GM23338 (cell line): Measurements from ENCODE around the gene RPL27A. TPM values are rescaled to one million over a fixed set of nuclear protein-coding genes. Genes with fewer than 3 reads are reported as not detected.
A peak's percentile ranks its signal among the peaks of the same experiment; 100 is the strongest.
"Not testable (repeated sequence)": the region's sequence is repeated elsewhere in the genome, so short reads cannot be mapped to it uniquely, and the experiment has no call there.

Experiments used
- ATAC-seq: fragments of 200-7000 bp; cut with Tn5 transposase; 3 replicates; pipeline ENCODE4 v1.9.1; 2020
- DNase-seq: peaks from one replicate; pipeline ENCODE4 v3.0.0-alpha.2; 2015; ENCODE audit warnings: low spot score
- H2AFZ ChIP-seq: fragments of 200-600 bp; sonication (generic); 2 replicates; pipeline ENCODE4 v1.8.0; 2016; ENCODE audit warnings: antibody characterized with exemption, mild to moderate bottlenecking, moderate library complexity
- H3F3A ChIP-seq: fragments of 200-600 bp; sonication (generic); replicated peaks from 2 replicates; pipeline ENCODE4 v1.8.0; 2017; ENCODE audit warnings: antibody characterized with exemption, mixed run types, low read depth
- H3K27ac ChIP-seq: fragments of 200-600 bp; sonication (generic); 2 replicates; pipeline ENCODE4 v1.6.1; 2016; ENCODE audit warnings: low read depth
- H3K27me3 ChIP-seq: fragments of 200-600 bp; sonication (generic); 2 replicates; pipeline ENCODE4 v1.8.0; 2016; ENCODE audit warnings: mild to moderate bottlenecking, mixed run types, moderate library complexity; ENCODE audit not compliant: insufficient read depth
- H3K36me3 ChIP-seq: fragments of 200-600 bp; sonication (generic); 2 replicates; pipeline ENCODE4 v1.8.0; 2016; ENCODE audit warnings: mild to moderate bottlenecking; ENCODE audit not compliant: insufficient read depth
- H3K4me1 ChIP-seq: fragments of 200-600 bp; sonication (generic); 2 replicates; pipeline ENCODE4 v1.8.0; 2016; ENCODE audit warnings: mild to moderate bottlenecking, moderate library complexity; ENCODE audit not compliant: insufficient read depth
- H3K4me2 ChIP-seq: fragments of 200-600 bp; sonication (generic); 2 replicates; pipeline ENCODE4 v1.7.1; 2017; ENCODE audit warnings: mixed run types
- H3K4me3 ChIP-seq: fragments of 200-600 bp; sonication (generic); 2 replicates; pipeline ENCODE4 v1.6.1; 2016; ENCODE audit warnings: mixed run types
- H3K79me2 ChIP-seq: fragments of 200-600 bp; sonication (generic); replicated peaks from 2 replicates; pipeline ENCODE4 v1.8.0; 2017; ENCODE audit warnings: mild to moderate bottlenecking; ENCODE audit not compliant: insufficient read depth
- H3K9me2 ChIP-seq: fragments of 200-600 bp; sonication (generic); 2 replicates; pipeline ENCODE4 v1.8.0; 2017; ENCODE audit not compliant: insufficient read depth
- H4K20me1 ChIP-seq: fragments of 200-600 bp; sonication (generic); replicated peaks from 2 replicates; pipeline ENCODE4 v1.8.0; 2017; ENCODE audit warnings: mild to moderate bottlenecking; ENCODE audit not compliant: insufficient read depth
- H3K27ac Mint-ChIP-seq: 2 replicates; pipeline ENCODE4 v1.8.0; 2020; ENCODE audit warnings: inconsistent platforms, mild to moderate bottlenecking, moderate library complexity, mixed read lengths
- H3K27me3 Mint-ChIP-seq: 3 replicates; pipeline ENCODE4 v1.8.0; 2022; ENCODE audit warnings: low read depth, mild to moderate bottlenecking, moderate library complexity, mixed read lengths, inconsistent platforms; ENCODE audit not compliant: insufficient read depth, poor library complexity
- H3K36me3 Mint-ChIP-seq: 3 replicates; pipeline ENCODE4 v1.8.0; 2021; ENCODE audit warnings: low read depth, mild to moderate bottlenecking, inconsistent platforms, moderate library complexity, mixed read lengths
- H3K4me1 Mint-ChIP-seq: 3 replicates; pipeline ENCODE4 v1.8.0; 2020; ENCODE audit warnings: mild to moderate bottlenecking, inconsistent platforms, mixed read lengths
- H3K4me3 Mint-ChIP-seq: 3 replicates; pipeline ENCODE4 v1.8.0; 2021; ENCODE audit warnings: moderate library complexity, mild to moderate bottlenecking, inconsistent platforms, mixed read lengths
- H3K9me3 Mint-ChIP-seq: 3 replicates; pipeline ENCODE4 v1.8.0; 2020; ENCODE audit warnings: moderate library complexity, mild to moderate bottlenecking, inconsistent platforms, mixed read lengths
- CREB1 ChIP-seq: fragments of 250-450 bp; sonication (Bioruptor Pico); IDR thresholded peaks from 2 replicates; pipeline ENCODE4 v1.5.0; 2020; ENCODE audit warnings: low read depth, mild to moderate bottlenecking, moderate library complexity
- CTCF ChIP-seq, 2 experiments: fragments of 200-600 bp in 1 of 2; sonication (generic) in 1 of 2; conservative IDR thresholded peaks; 2 replicates each; pipeline versions ENCODE4 v1.5.1 to v1.6.1; 2016 to 2017; ENCODE audit warnings: antibody characterized with exemption in 2 of 2, low read depth in 2 of 2, mild to moderate bottlenecking in 2 of 2, moderate library complexity in 1 of 2
- EZH2 ChIP-seq: fragments of 200-600 bp; sonication (generic); IDR thresholded peaks from one replicate; pipeline ENCODE4 v1.8.0; 2017; ENCODE audit warnings: antibody characterized with exemption, mild to moderate bottlenecking, low read depth; ENCODE audit not compliant: unreplicated experiment
- EZH2phosphoT487 ChIP-seq: fragments of 200-600 bp; sonication (generic); IDR thresholded peaks from one replicate; pipeline ENCODE4 v1.8.1; 2018; ENCODE audit warnings: antibody characterized with exemption; ENCODE audit not compliant: unreplicated experiment
- JUNB ChIP-seq: IDR thresholded peaks from one replicate; pipeline ENCODE4 v1.6.1; 2016; ENCODE audit warnings: antibody characterized with exemption; ENCODE audit not compliant: unreplicated experiment
- NANOG ChIP-seq: IDR thresholded peaks from 2 replicates; pipeline ENCODE4 v1.6.1; 2016; ENCODE audit warnings: antibody characterized with exemption, borderline replicate concordance
- POLR2AphosphoS5 ChIP-seq: IDR thresholded peaks from 2 replicates; pipeline ENCODE4 v1.6.1; 2016; ENCODE audit warnings: antibody characterized with exemption, low read depth
- REST ChIP-seq: IDR thresholded peaks from one replicate; pipeline ENCODE4 v1.6.1; 2018; ENCODE audit warnings: antibody characterized with exemption; ENCODE audit not compliant: unreplicated experiment
- STAT1 ChIP-seq: IDR thresholded peaks from one replicate; pipeline ENCODE4 v1.6.1; 2016; ENCODE audit warnings: antibody characterized with exemption; ENCODE audit not compliant: unreplicated experiment
- ZNF114 ChIP-seq: fragments of 250-450 bp; sonication (Bioruptor Pico); IDR thresholded peaks from 2 replicates; pipeline ENCODE4 v1.5.0; 2020; ENCODE audit warnings: mild to moderate bottlenecking, moderate library complexity
- ZNF331 ChIP-seq: fragments of 250-450 bp; sonication (Bioruptor Pico); IDR thresholded peaks from 2 replicates; pipeline ENCODE4 v1.5.0; 2020; ENCODE audit warnings: low read depth, mild to moderate bottlenecking, moderate library complexity
- polyA plus RNA-seq: library from polyadenylated mRNA; unstranded; fragments of >200 nt; fragmentation: Nextera tagmentation; extraction: Ambion mirVana; gene quantifications from 2 replicates; pipeline ENCODE4 v1.2.1, GENCODE V29; 2016
- total RNA-seq: library from RNA; depleted of rRNA; stranded (reverse); fragments of >200 nt; shearing (Covaris generic); gene quantifications from 2 replicates; pipeline ENCODE4 v1.2.3, GENCODE V29; 2014

RPL27A gene
- total and polyA plus RNA-seq, 2 experiments from 2014 or later = 1,283 to 3,167 TPM

DNA sequence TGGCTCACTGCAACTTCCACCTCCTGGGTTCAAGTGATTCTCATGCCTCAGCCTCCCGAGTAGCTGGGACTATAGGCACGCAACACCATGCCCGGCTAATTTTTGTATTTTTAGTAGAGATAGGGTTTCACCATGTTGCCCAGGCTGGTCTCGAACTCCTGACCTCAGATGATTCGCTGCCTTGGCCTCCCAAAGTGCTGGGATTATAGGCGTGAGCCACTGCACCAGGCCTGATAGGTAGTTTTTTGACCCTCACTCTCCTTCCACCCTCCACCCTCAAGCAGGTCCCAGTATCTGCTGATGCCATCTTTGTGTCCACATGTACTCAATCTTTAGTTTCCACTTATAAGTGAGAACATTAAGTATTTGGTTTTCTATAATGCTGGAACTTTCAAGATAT, 12.5 kb upstream of the RPL27A start:
- H4K20me1 ChIP-seq, H3K4me3 ChIP-seq, DNase-seq, H2AFZ ChIP-seq, H3K4me2 ChIP-seq, H3K36me3 ChIP-seq, H3K9me2 ChIP-seq, H3K79me2 ChIP-seq, H3K27ac Mint-ChIP-seq, H3K27me3 Mint-ChIP-seq, H3K27me3 ChIP-seq, H3K9me3 Mint-ChIP-seq, H3K4me3 Mint-ChIP-seq, ATAC-seq, H3F3A ChIP-seq: not testable (repeated sequence)
- Histone ChIP-seq H3K27ac (peak overlapping the region; percentile 65; the same call in 1 of the 2 replicates), H3K4me1 (peaks cover 18% of the 10 kb centered on the region)
- peaks cover 11% of the 10 kb centered on the region; the same call in 2 of the 3 replicates for H3K36me3 Mint-ChIP-seq
- H3K4me1 Mint-ChIP-seq = peaks cover 25% of the 10 kb centered on the region

DNA sequence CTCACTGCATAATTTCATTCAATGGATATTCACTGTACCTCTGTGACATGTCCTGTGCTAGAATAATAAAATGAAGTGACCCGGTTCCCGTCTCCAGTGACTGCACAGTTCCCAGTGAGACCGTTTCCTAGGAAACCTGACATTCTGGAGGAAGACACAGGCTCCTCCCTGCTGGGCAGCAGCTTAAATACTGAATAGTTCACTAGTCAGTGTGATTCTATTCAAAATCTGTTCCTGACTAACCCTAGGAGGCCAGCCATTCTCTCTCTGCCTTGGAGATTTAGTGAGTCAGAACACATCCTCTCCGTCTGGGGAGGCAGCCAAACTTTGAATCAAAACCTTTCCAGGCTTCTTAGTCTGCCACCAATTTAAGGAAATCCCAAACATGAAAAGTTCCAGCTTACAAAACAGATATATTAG, 11.4 kb upstream of the RPL27A start:
- Histone ChIP-seq H3F3A (peaks cover 6% of the 10 kb centered on the region; the same call in 1 of the 2 replicates), H3K27me3 (no peaks in the 10 kb centered on the region), H3K4me1 (peaks cover 20% of the 10 kb centered on the region), H3K79me2 (no peaks in the 10 kb centered on the region), H3K36me3 (no peaks in the 10 kb centered on the region), H3K9me2 (no peaks in the 10 kb centered on the region), H3K4me2 (peak overlapping the region; percentile 2), H4K20me1 (no peaks in the 10 kb centered on the region), H3K27ac (peak overlapping the region; percentile 90), H2AFZ (no peak overlapping the region), H3K4me3 (peak overlapping the region; percentile 0; the same call in 1 of the 2 replicates)
- Mint-ChIP-seq H3K27ac (peak overlapping the region; percentile 98), H3K36me3 (peaks cover 11% of the 10 kb centered on the region; the same call in 2 of the 3 replicates), H3K4me1 (peaks cover 26% of the 10 kb centered on the region), H3K27me3 (peaks cover 3% of the 10 kb centered on the region), H3K4me3 (peak overlapping the region; percentile 47), H3K9me3 (no peaks in the 10 kb centered on the region)
- TF ChIP-seq NANOG (peak; percentile 43; the same call in 1 of the 2 replicates), REST (no peak)
- DNase-seq (peak; percentile 94), ATAC-seq (peak; percentile 97)

- Histone ChIP-seq H3K79me2 (no peaks in the 10 kb centered on the region), H3K4me1 (peaks cover 24% of the 10 kb centered on the region), H3K9me2 (no peaks in the 10 kb centered on the region), H3F3A (peaks cover 6% of the 10 kb centered on the region; the same call in 1 of the 2 replicates), H3K27me3 (no peaks in the 10 kb centered on the region), H3K4me2 (peak overlapping the region; percentile 2), H3K4me3 (peak overlapping the region; percentile 0; the same call in 1 of the 2 replicates), H4K20me1 (no peaks in the 10 kb centered on the region), H2AFZ (peak overlapping the region; percentile 86; the same call in 1 of the 2 replicates), H3K36me3 (no peaks in the 10 kb centered on the region), H3K27ac (peak overlapping the region; percentile 90)
- Mint-ChIP-seq H3K36me3 (peaks cover 11% of the 10 kb centered on the region; the same call in 2 of the 3 replicates), H3K9me3 (no peaks in the 10 kb centered on the region), H3K4me1 (peaks cover 31% of the 10 kb centered on the region), H3K27ac (peak overlapping the region; percentile 98), H3K4me3 (peak overlapping the region; percentile 47), H3K27me3 (peaks cover 3% of the 10 kb centered on the region)
- ATAC-seq (peak; percentile 54), DNase-seq (no peak)
- TF ChIP-seq STAT1 (no peak), POLR2AphosphoS5 (no peak), REST (no peak), CREB1 (no peak), ZNF114 (CRISPR knock-in tag) (no peak), CTCF (conservative IDR thresholded peaks at IDR 0.05; ENCODE audit: low read depth in 2 of 2) (no peak), EZH2phosphoT487 (no peak), ZNF331 (CRISPR knock-in tag) (no peak), JUNB (no peak), EZH2 (no peak)
Observed at GRCh38 chr11:8671651-8672062, 10.9 kb upstream of the RPL27A start.
